Endothelial cell of umbilical vein (primary cell): ENCODE measurements around the gene RIMBP2. TPM values are rescaled to one million over a fixed set of nuclear protein-coding genes. Genes with fewer than 3 reads are reported as not detected.

ENCODE experiments used
- BruUV-seq: library from RNA; stranded (reverse); fragments of 400-500 nt; replicated peaks from 2 replicates; lab custom pipeline; 2021; lab: Mats Ljungman, UMichigan
- CTCF ChIA-PET: fragments of 300-600, 350-600 bp; sonication (Branson Sonifier 250); formaldehyde crosslinking; loops from one replicate; lab custom pipeline; 2021; ENCODE audit warnings: antibody characterized with exemption, inconsistent platforms; lab: Charles Lee
- POLR2A ChIA-PET: fragments of 300-600, 350-600 bp; sonication (Branson Sonifier 250); formaldehyde crosslinking; loops from one replicate; lab custom pipeline; 2021; ENCODE audit warnings: antibody characterized with exemption, inconsistent platforms; lab: Charles Lee
- DNase-seq: peaks from one replicate; pipeline ENCODE4 v3.0.0-alpha.2; 2011; ENCODE audit warnings: low read depth, low spot score
- FAIRE-seq: peaks from 2 replicates; lab custom pipeline; 2011; peaks lifted over from hg19 to GRCh38; lab: Jason Lieb, UNC
- H2AFZ ChIP-seq: 2 replicates; pipeline ENCODE4 v1.6.0; 2012; ENCODE audit warnings: low read depth, low read length, control low read depth, inconsistent platforms
- H3K27ac ChIP-seq: 2 replicates; pipeline ENCODE4 v1.5.1; 2011; ENCODE audit warnings: low read depth, mild to moderate bottlenecking, control low read depth, low read length, moderate library complexity; ENCODE audit not compliant: insufficient read depth
- H3K27me3 ChIP-seq, 2 experiments: 2 replicates each; pipeline versions ENCODE4 v1.6.0 to v1.6.1; 2011; ENCODE audit warnings: low read length in 2 of 2, mixed read lengths in 1 of 2; ENCODE audit not compliant: control insufficient read depth in 2 of 2, insufficient read depth in 2 of 2
- H3K36me3 ChIP-seq, 2 experiments: 2 replicates in 1 of 2; 3 replicates in 1 of 2; pipeline ENCODE4 v1.5.1; 2011; ENCODE audit warnings: low read length in 2 of 2, mild to moderate bottlenecking in 1 of 2, moderate library complexity in 1 of 2; ENCODE audit not compliant: control insufficient read depth in 2 of 2, insufficient read depth in 2 of 2; ENCODE audit errors: extremely low read depth in 1 of 2
- H3K4me1 ChIP-seq: 3 replicates; pipeline ENCODE4 v1.5.1; 2011; ENCODE audit warnings: mild to moderate bottlenecking, low read length; ENCODE audit not compliant: control insufficient read depth, insufficient read depth; ENCODE audit errors: extremely low read depth
- H3K4me2 ChIP-seq: 2 replicates; pipeline ENCODE4 v1.6.1; 2011; ENCODE audit warnings: low read length, control low read depth, mixed read lengths; ENCODE audit not compliant: insufficient read depth
- H3K4me3 ChIP-seq, 3 experiments: fragments of 200-600 bp in 1 of 3; sonication (generic), shearing (Covaris generic) in 1 of 3; replicated peaks in 1 of 3; 2 replicates each; pipeline ENCODE4 v1.5.1; 2011 to 2016; ENCODE audit warnings: control low read depth in 3 of 3, low read length in 3 of 3, mild to moderate bottlenecking in 2 of 3, inconsistent platforms in 1 of 3, low read depth in 1 of 3, moderate library complexity in 1 of 3; ENCODE audit not compliant: insufficient read depth in 1 of 3
- H3K79me2 ChIP-seq: 2 replicates; pipeline ENCODE4 v1.6.0; 2012; ENCODE audit warnings: low read length, inconsistent platforms; ENCODE audit not compliant: control insufficient read depth, insufficient read depth
- H3K9ac ChIP-seq: replicated peaks from 2 replicates; pipeline ENCODE3; 2011; ENCODE audit warnings: low read length, control low read depth; ENCODE audit not compliant: insufficient read depth; ENCODE audit errors: extremely low read depth
- H3K9me1 ChIP-seq: replicated peaks from 3 replicates; pipeline ENCODE4 v1.6.0; 2011; ENCODE audit warnings: mild to moderate bottlenecking, low read length; ENCODE audit not compliant: control insufficient read depth, insufficient read depth; ENCODE audit errors: extremely low read depth
- H3K9me3 ChIP-seq: replicated peaks from 2 replicates; pipeline ENCODE4 v1.5.1; 2012; ENCODE audit warnings: low read length, inconsistent platforms; ENCODE audit not compliant: control insufficient read depth, insufficient read depth
- H4K20me1 ChIP-seq: replicated peaks from 2 replicates; pipeline ENCODE3; 2011; ENCODE audit warnings: mild to moderate bottlenecking, low read length; ENCODE audit not compliant: control insufficient read depth, insufficient read depth; ENCODE audit errors: extremely low read depth
- EZH2 ChIP-seq: IDR thresholded peaks from 2 replicates; pipeline ENCODE4 v1.6.1; 2012; ENCODE audit warnings: borderline replicate concordance, low read depth, mild to moderate bottlenecking, moderate library complexity, low read length, inconsistent platforms; ENCODE audit not compliant: severe bottlenecking
- FOS ChIP-seq: IDR thresholded peaks from 2 replicates; pipeline ENCODE4 v1.6.1; 2011; ENCODE audit warnings: mild to moderate bottlenecking, low read length, moderate library complexity, borderline replicate concordance; ENCODE audit not compliant: insufficient read depth
- GATA2 ChIP-seq: IDR thresholded peaks from 2 replicates; pipeline ENCODE4 v1.7.0; 2011; ENCODE audit warnings: low read depth, mild to moderate bottlenecking, moderate library complexity, mixed read lengths, low read length; ENCODE audit not compliant: insufficient read length, insufficient read depth
- JUN ChIP-seq: IDR thresholded peaks from 2 replicates; pipeline ENCODE4 v1.6.1; 2011; ENCODE audit warnings: borderline replicate concordance, low read depth; ENCODE audit not compliant: insufficient read length, insufficient read depth
- MYC ChIP-seq: IDR thresholded peaks from one replicate; pipeline ENCODE4 v1.6.1; 2011; ENCODE audit warnings: mild to moderate bottlenecking, low read depth, low read length
- POLR2A ChIP-seq: IDR thresholded peaks from 2 replicates; pipeline ENCODE4 v1.6.1; 2012; ENCODE audit warnings: low read depth, mild to moderate bottlenecking, control low read depth, low read length
- POLR2AphosphoS5 ChIP-seq: IDR thresholded peaks from 2 replicates; pipeline ENCODE4 v1.6.1; 2012; ENCODE audit warnings: low read depth, mild to moderate bottlenecking, control low read depth, low read length, moderate library complexity; ENCODE audit not compliant: insufficient read depth
- dilution Hi-C: fragments of 300-500 bp; cut with MboI; formaldehyde crosslinking; loops from one replicate; pipeline ENCODE4 v1.15.0; 2019; ENCODE audit warnings: low sequenced_read_pairs; ENCODE audit not compliant: extremely low pct_ligation_motif_present
- intact Hi-C: fragments of 100-400 bp; cut with micrococcal nuclease; formaldehyde crosslinking; loops from one replicate; pipeline ENCODE4 v1.10.0; 2022
- polyA plus RNA-seq, 4 experiments: library from polyadenylated mRNA; depleted of rRNA in 3 of 4; stranded (reverse) in 3 of 4; unstranded in 1 of 4; fragments of >200 nt; gene quantifications; 2 replicates each; pipeline versions ENCODE4 v1.2.1 to v1.2.3, GENCODE V29; 2011 to 2012; ENCODE audit warnings: missing spikeins in 1 of 4
- total RNA-seq: library from RNA; stranded (reverse); gene quantifications from 2 replicates; pipeline ENCODE4 v1.2.3, GENCODE V29; 2021
- TF ChIP-seq, protein P1 (sequence below): IDR thresholded peaks from 2 replicates; pipeline ENCODE4 v1.6.1; 2011; ENCODE audit not compliant: insufficient read depth, insufficient read length
- TF ChIP-seq, protein P2 (sequence below), 2 donors: IDR thresholded peaks; 1 replicate in 1 of 2; 2 replicates in 1 of 2; pipeline ENCODE4 v1.5.1; 2011; ENCODE audit warnings: low read length in 2 of 2, mild to moderate bottlenecking in 2 of 2, moderate library complexity in 2 of 2, control low read depth in 1 of 2, inconsistent platforms in 1 of 2, low read depth in 1 of 2; ENCODE audit not compliant: insufficient read depth in 1 of 2; ENCODE audit errors: extremely low read depth in 1 of 2

Gene RIMBP2
- total and polyA plus RNA-seq, 2 donors (not counting 3 experiments of a cell fraction or from before 2014, with no cell fraction given), result 0.04 TPM; not detected in 1

DNA sequence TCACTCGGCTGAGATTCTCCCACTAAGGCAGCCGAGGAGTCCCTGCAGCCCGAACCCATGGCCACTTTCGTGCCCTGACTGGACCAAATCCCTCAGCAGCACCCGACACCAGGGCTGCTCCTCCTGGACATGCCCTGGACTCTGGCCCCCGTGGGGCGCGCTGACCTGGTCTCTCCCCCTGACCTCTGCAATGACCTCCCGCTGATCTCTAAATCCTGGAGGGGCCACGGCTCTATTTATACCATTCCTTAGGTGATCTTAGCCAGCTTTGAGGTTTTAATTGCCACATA lies 230.0 kb downstream of the RIMBP2 start:
- no peak overlapping the region for H3K4me2 ChIP-seq
- H3K9me3 ChIP-seq, result peaks cover 2% of the 10 kb centered on the region
- intact Hi-C loops, result no loop called here
- H3K36me3 ChIP-seq, result no peaks in the 10 kb centered on the region
- H4K20me1 ChIP-seq, result no peaks in the 10 kb centered on the region
- no peak overlapping the region for H2AFZ ChIP-seq
- H3K79me2 ChIP-seq, result no peaks in the 10 kb centered on the region
- H3K4me1 ChIP-seq, result no peaks in the 10 kb centered on the region
- FAIRE-seq, result no peak
- dilution Hi-C loops, result no loop called here
- CTCF ChIA-PET, result no interaction called here
- no peaks in the 10 kb centered on the region for H3K9me1 ChIP-seq
- DNase-seq, result no peak
- no TSS peak for BruUV-seq
- H3K27ac ChIP-seq, result no peak overlapping the region
- no peak overlapping the region for H3K4me3 ChIP-seq
- H3K9ac ChIP-seq, result no peak overlapping the region
- TF ChIP-seq, protein P1, sequence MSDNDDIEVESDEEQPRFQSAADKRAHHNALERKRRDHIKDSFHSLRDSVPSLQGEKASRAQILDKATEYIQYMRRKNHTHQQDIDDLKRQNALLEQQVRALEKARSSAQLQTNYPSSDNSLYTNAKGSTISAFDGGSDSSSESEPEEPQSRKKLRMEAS, result no peak
- TF ChIP-seq FOS (no peak), POLR2A (no peak), EZH2 (no peak), GATA2 (no peak), MYC (no peak), POLR2AphosphoS5 (no peak), JUN (no peak)
- TF ChIP-seq, protein P2, sequence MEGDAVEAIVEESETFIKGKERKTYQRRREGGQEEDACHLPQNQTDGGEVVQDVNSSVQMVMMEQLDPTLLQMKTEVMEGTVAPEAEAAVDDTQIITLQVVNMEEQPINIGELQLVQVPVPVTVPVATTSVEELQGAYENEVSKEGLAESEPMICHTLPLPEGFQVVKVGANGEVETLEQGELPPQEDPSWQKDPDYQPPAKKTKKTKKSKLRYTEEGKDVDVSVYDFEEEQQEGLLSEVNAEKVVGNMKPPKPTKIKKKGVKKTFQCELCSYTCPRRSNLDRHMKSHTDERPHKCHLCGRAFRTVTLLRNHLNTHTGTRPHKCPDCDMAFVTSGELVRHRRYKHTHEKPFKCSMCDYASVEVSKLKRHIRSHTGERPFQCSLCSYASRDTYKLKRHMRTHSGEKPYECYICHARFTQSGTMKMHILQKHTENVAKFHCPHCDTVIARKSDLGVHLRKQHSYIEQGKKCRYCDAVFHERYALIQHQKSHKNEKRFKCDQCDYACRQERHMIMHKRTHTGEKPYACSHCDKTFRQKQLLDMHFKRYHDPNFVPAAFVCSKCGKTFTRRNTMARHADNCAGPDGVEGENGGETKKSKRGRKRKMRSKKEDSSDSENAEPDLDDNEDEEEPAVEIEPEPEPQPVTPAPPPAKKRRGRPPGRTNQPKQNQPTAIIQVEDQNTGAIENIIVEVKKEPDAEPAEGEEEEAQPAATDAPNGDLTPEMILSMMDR (IDR thresholded peaks at IDR 0.05; ENCODE audit: extremely low read depth in 1 of 2, insufficient read depth in 1 of 2, low read depth in 1 of 2, low read length in 2 of 2), result no peak
- no peaks in the 10 kb centered on the region for H3K27me3 ChIP-seq
- POLR2A ChIA-PET, result no interaction called here
